HepG2 (cell line): ENCODE results near the gene FMNL1. TPM values are rescaled to one million over a fixed set of nuclear protein-coding genes. Genes with fewer than 3 reads are reported as not detected.

Source experiments
- ARID4A ChIP-seq: sonication (generic); formaldehyde crosslinking; IDR thresholded peaks from 2 replicates; pipeline ENCODE4 v1.5.0; 2020; ENCODE audit warnings: mild to moderate bottlenecking, missing genetic modification reagents, borderline replicate concordance
- BORCS8-MEF2B ChIP-seq: sonication (generic); formaldehyde crosslinking; IDR thresholded peaks from 2 replicates; pipeline ENCODE4 v1.8.0; 2022; ENCODE audit warnings: mild to moderate bottlenecking, missing genetic modification reagents
- HDAC1 ChIP-seq: sonication (generic); formaldehyde crosslinking; IDR thresholded peaks from 2 replicates; pipeline ENCODE4 v1.5.1; 2020; ENCODE audit warnings: mild to moderate bottlenecking, missing genetic modification reagents
- HIVEP1 ChIP-seq: sonication (generic); formaldehyde crosslinking; IDR thresholded peaks from 2 replicates; pipeline ENCODE4 v1.4.0; 2020; ENCODE audit warnings: mild to moderate bottlenecking, missing genetic modification reagents
- ISX ChIP-seq: sonication (generic); formaldehyde crosslinking; conservative IDR thresholded peaks from 2 replicates; pipeline ENCODE4 v1.5.0; 2020; ENCODE audit warnings: missing genetic modification reagents
- NFATC3 ChIP-seq: sonication (generic); formaldehyde crosslinking; IDR thresholded peaks from 2 replicates; pipeline ENCODE4 v1.5.1; 2020; ENCODE audit warnings: mild to moderate bottlenecking, missing genetic modification reagents
- NR2F6 ChIP-seq, 2 experiments: IDR thresholded peaks; 2 replicates each; pipeline ENCODE4 v1.6.1; 2016; ENCODE audit warnings: antibody characterized with exemption in 1 of 2, mild to moderate bottlenecking in 1 of 2
- NRL ChIP-seq: sonication (generic); formaldehyde crosslinking; IDR thresholded peaks from 2 replicates; pipeline ENCODE4 v1.5.0; 2020; ENCODE audit warnings: missing genetic modification reagents, mild to moderate bottlenecking, moderate library complexity, borderline replicate concordance
- PREB ChIP-seq: sonication (generic); formaldehyde crosslinking; IDR thresholded peaks from 2 replicates; pipeline ENCODE4 v1.4.0; 2020; ENCODE audit warnings: missing genetic modification reagents
- ZNF3 ChIP-seq: IDR thresholded peaks from 2 replicates; pipeline ENCODE4 v1.7.0; 2017; ENCODE audit warnings: inconsistent platforms
- polyA plus RNA-seq, 8 experiments: library from polyadenylated mRNA; depleted of rRNA in 3 of 8; stranded (reverse) in 7 of 8; unstranded in 1 of 8; fragments of >200 nt; fragmentation: Illumina TruSeq in 4 of 8; extraction: Trizol in 4 of 8; gene quantifications; 2 replicates each; pipeline versions ENCODE4 v1.2.1 to v1.2.3, GENCODE V29; 2011 to 2016; ENCODE audit warnings: low read depth in 4 of 8, missing spikeins in 1 of 8, mixed read lengths in 1 of 8; ENCODE audit not compliant: insufficient read depth in 1 of 8
- total RNA-seq, 5 experiments: library from RNA; depleted of rRNA; stranded (reverse); fragments of >200 nt; fragmentation: Illumina TruSeq; extraction: Trizol; gene quantifications; 2 replicates each; pipeline ENCODE4 v1.2.3, GENCODE V29; 2016; ENCODE audit warnings: low read depth in 1 of 5

The FMNL1 gene
- total and polyA plus RNA-seq, 2 of the 13 experiments (the other 11 are each of a cell fraction or from before 2014, with no cell fraction given) = 0.53 to 0.70 TPM

GRCh38 chr17:45257115-45257514, 35.4 kb downstream of the FMNL1 start (continued):
- no peak for TF ChIP-seq ARID4A (CRISPR knock-in tag)
- TF ChIP-seq NRL (CRISPR knock-in tag) = no peak
- TF ChIP-seq ZNF3 (CRISPR knock-in tag) = no peak
- no peak for TF ChIP-seq NR2F6 (IDR thresholded peaks at IDR 0.05)
- TF ChIP-seq NR2F6 (CRISPR knock-in tag; IDR thresholded peaks at IDR 0.05) = no peak
- no peak for TF ChIP-seq ISX
- no peak for TF ChIP-seq NFATC3
- TF ChIP-seq HDAC1 (CRISPR knock-in tag) = no peak
- TF ChIP-seq HIVEP1 (CRISPR knock-in tag) = no peak
- TF ChIP-seq BORCS8-MEF2B = no peak
- TF ChIP-seq PREB (CRISPR knock-in tag) = no peak
